Mucosa of descending colon (tissue), 3 donors: Measurements from ENCODE around the gene TPTE2. TPM values are rescaled to one million over a fixed set of nuclear protein-coding genes. Genes with fewer than 3 reads are reported as not detected.
"Not testable (repeated sequence)": the region's sequence is repeated elsewhere in the genome, so short reads cannot be mapped to it uniquely, and the experiment has no call there.

Experiments
- ATAC-seq: fragments of 200-7000 bp; cut with Tn5 transposase; one replicate; pipeline ENCODE4 v1.9.1; 2020; ENCODE audit warnings: mild to moderate bottlenecking, moderate library complexity
- DNase-seq, 3 donors: peaks; one replicate each; pipeline ENCODE4 v3.0.0-alpha.2; 2020
- H3K36me3 ChIP-seq: fragments of 200-600 bp; one replicate; pipeline ENCODE4 v1.8.0; 2021; ENCODE audit warnings: low read depth, mild to moderate bottlenecking
- H3K4me1 ChIP-seq: fragments of 200-600 bp; one replicate; pipeline ENCODE4 v1.8.0; 2021; ENCODE audit warnings: low read depth, mild to moderate bottlenecking
- H3K4me3 ChIP-seq: fragments of 200-600 bp; one replicate; pipeline ENCODE4 v1.8.0; 2021; ENCODE audit warnings: mild to moderate bottlenecking
- H3K9me3 ChIP-seq: fragments of 200-600 bp; one replicate; pipeline ENCODE4 v1.8.0; 2021; ENCODE audit warnings: mild to moderate bottlenecking
- CTCF ChIP-seq: fragments of 200-600 bp; IDR thresholded peaks from one replicate; pipeline ENCODE4 v1.8.0; 2022; ENCODE audit warnings: antibody characterized with exemption, mild to moderate bottlenecking
- intact Hi-C, 2 donors: fragments of 100-400 bp; cut with DNase I in 1 of 2; cut with micrococcal nuclease in 1 of 2; formaldehyde crosslinking; loops; one replicate each; pipeline versions ENCODE4 v1.11.0 to v1.11.1; 2022; cut with DNase I, micrococcal nuclease
- total RNA-seq, 3 donors: library from RNA; stranded (reverse); fragmentation: NEBNext Ultra II Directional in 2 of 3; extraction: Animal tissue kit (Norgen Biotek cat#: 25700) in 2 of 3; gene quantifications; one replicate each; pipeline versions ENCODE4 v1.2.1 to v1.2.4, GENCODE V29; 2021 to 2023
- donor health status: DM: no; HTN: no; CAD: no; lungs with moderate emphysema.
- donor health status: DM: no; HTN: no; CAD: no.
- donor health status: DM: no; HTN: yes; CAD: no.

TPTE2 gene
- total RNA-seq, 3 donors from 2014 or later = not detected

GRCh38 chr13:19561585-19561984 is 253 bp upstream of the TPTE2 start:
- Histone ChIP-seq H3K4me1 (no peaks in the 10 kb centered on the region), H3K4me3 (no peak overlapping the region), H3K9me3 (no peaks in the 10 kb centered on the region), H3K36me3 (no peaks in the 10 kb centered on the region)
- intact Hi-C loops = no loop called here
- DNase-seq (no peak), ATAC-seq (no peak)
- TF ChIP-seq CTCF = no peak

DNA sequence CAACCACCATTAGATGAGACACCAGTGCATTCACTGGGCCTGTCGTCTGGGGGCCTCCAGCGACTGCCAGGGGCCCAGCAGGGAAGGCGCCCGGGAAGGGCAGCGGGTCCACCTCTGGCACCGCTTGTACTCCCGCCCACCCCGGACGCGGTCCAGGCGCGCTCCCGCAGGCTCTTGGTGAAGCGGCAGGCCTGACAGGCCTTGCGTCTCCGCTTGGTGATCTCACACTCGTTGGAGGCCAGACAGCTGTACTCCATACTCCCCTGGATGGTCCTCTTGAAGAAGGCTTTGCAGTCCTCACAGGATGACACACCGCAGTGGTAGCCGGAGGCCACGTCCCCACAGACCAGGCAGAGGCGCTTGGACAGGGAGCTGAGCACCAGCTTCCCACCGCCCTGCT is 660 bp downstream of the TPTE2 start:
- H3K4me3 ChIP-seq, DNase-seq, H3K4me1 ChIP-seq, ATAC-seq, H3K36me3 ChIP-seq, intact Hi-C loops, H3K9me3 ChIP-seq: not testable (repeated sequence)

DNA sequence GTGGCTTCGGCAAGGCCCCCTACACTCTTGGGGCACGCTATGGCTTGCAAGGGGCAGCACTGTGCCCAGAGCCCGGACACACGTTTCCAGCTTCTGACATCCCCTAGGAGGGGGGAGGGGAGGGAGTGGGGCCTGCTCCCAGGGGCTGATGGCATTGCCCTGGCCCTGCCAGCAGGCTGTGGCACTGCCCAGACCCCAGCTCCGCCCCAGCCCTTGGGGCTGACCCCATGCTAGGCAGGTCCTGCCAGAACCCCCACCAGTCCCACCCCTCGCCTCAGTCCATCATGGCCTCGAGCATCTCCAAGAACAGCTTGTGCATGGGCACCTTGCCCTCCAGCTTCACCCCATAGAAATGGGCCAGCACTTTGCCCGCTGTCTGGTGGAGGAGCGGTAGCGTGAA is 1.6 kb downstream of the TPTE2 start:
- H3K36me3 ChIP-seq, DNase-seq, H3K9me3 ChIP-seq, ATAC-seq, intact Hi-C loops, H3K4me3 ChIP-seq, H3K4me1 ChIP-seq: not testable (repeated sequence)

DNA sequence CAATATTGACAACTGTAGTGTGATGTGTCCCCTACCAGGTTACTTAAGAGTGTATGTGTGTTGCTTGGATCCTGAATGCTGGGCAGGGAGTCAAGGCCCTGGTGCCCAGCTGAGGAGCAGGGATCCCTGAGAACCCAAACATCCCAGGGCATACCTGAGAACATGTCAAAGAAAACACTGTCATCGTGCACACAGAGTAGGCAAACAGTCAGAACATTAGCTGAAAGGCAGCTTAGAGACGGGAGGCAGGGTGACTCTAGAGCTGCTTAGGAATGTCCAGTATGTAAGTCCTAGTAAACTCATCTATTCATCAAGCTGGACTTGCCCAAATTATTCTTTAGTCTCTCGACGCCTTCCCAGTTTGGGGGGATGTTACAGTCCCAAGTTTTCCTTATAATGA is 4.0 kb downstream of the TPTE2 start:
- intact Hi-C loops, H3K9me3 ChIP-seq, DNase-seq, H3K4me3 ChIP-seq, H3K36me3 ChIP-seq, H3K4me1 ChIP-seq, ATAC-seq: not testable (repeated sequence)

DNA sequence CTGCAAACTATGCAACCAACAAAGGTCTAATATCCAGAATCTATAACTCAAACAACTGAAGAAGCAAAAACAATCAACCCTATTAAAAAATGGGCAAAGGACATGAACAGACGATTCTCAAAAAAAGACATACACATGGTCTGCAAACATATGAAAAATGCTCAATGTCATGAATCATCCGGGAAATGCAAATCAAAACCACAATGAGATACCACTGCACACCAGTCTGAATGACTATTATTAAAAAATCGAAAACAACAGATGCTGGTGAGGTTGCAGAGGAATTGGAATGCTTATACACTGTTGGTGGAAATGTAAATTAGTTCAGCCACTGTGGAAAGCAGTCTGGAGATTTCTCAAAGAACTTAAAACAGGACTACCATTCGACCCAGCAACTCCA is 12.1 kb downstream of the TPTE2 start:
- H3K4me1 ChIP-seq, intact Hi-C loops, ATAC-seq: not testable (repeated sequence)

DNA sequence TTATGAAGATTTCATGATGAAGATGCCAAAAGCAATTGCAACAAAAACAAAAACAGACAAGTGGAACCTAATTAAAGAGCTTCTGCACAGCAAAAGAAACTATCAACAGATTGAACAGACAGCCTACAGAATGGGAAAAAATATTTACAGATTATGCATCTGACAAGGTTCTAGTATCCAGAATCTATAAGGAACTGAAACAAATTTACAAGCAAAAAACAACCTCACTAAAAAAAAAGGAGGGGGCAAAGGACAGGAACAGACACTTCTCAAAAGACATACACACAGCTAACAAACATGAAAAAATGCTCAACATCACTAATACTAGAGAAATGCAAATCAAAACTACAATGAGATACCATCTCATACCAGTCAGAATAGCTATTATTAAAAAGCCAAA is 35.7 kb downstream of the TPTE2 start:
- not testable (repeated sequence) for H3K9me3 ChIP-seq

More for the DNA sequence above, 12.1 kb downstream of the TPTE2 start:
- not testable (repeated sequence) for H3K9me3 ChIP-seq, DNase-seq, H3K36me3 ChIP-seq, H3K4me3 ChIP-seq

DNA sequence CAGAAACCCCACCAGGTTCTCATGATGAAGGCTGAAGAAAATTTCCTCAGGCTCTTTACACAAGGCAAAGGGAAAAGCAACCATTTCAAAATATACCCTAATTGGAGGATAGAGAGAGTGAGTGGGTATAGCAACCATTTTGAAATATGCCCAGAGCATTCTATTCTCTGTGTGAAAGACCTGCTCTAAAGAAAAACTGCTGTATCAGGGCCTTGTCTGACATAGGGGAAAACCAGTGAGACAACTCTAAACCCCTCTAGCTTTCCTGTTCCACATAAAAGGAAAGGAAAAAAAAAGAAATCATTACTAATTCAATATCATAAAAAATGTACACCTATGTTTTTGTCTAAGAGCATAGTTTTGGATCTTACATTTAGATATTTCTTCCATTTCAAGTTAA is 42.3 kb downstream of the TPTE2 start:
- ATAC-seq = no peak
- TF ChIP-seq CTCF = no peak
- H3K4me1 ChIP-seq = no peaks in the 10 kb centered on the region
- no peaks in the 10 kb centered on the region for H3K9me3 ChIP-seq
- H3K4me3 ChIP-seq = no peak overlapping the region
- no peak for DNase-seq
- intact Hi-C loops = no loop called here
- no peaks in the 10 kb centered on the region for H3K36me3 ChIP-seq

More for the DNA sequence above, 35.7 kb downstream of the TPTE2 start:
- DNase-seq, intact Hi-C loops, H3K4me3 ChIP-seq, H3K4me1 ChIP-seq, H3K36me3 ChIP-seq, ATAC-seq: not testable (repeated sequence)

GRCh38 chr13:19507623-19508022 is 53.7 kb downstream of the TPTE2 start:
- intact Hi-C loops, H3K4me1 ChIP-seq, DNase-seq, H3K4me3 ChIP-seq, H3K9me3 ChIP-seq, H3K36me3 ChIP-seq: not testable (repeated sequence)
- ATAC-seq = peak; percentile 13

DNA sequence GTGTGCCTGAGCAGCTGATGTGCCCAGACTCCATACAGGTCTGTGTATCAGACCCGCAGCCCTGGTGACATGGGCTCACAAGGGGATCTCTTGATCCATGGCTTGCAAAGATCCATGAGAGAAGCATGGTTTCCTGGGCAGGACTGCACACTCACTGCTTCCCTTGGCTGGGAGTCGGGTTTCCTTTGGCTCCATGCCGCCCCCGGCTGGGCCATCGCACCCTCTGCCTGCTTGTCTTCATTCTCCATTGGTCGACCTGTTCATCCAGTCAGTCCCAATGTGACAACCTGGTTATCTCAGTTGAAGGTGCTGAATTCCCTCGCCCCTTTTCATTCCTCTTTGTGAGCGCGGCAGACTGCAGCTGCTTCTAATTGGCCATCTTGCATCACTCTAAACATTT is 101.2 kb downstream of the TPTE2 start:
- H3K4me1 ChIP-seq = not testable (repeated sequence)

DNA sequence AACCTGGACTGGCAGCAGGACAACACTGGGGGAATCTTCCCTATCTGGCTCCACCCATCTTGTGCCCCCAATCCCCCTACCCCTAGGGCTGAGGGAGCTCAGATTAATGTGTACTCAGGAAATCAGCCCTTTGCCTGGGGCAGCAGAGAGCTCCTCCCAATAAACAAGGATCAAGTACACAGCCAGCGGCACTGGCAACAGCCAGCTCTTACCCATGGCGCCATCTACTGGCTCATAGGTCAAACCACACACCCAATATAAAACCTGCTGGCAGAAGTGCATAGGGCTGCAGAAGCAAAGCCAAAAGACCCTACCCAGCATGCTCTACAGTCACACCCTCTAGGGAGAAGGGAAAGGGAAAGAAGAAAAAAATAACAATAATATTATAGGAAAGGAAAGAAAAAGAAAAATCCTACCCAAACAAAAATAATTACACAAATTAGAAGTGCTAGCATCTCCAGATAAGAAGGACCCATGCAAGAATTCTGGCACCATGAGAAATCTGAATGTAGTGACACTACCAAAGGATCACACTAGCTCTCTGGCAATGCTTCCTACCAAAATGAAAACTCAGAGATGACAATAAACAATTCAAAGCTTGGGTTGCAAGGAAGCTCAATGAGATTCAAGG is 122.2 kb downstream of the TPTE2 start:
- H3K4me1 ChIP-seq, intact Hi-C loops, H3K9me3 ChIP-seq, H3K36me3 ChIP-seq, ATAC-seq, H3K4me3 ChIP-seq: not testable (repeated sequence)
- DNase-seq = peak in 2 of 3 donors; percentile 10 to 20

More for the DNA sequence above, 101.2 kb downstream of the TPTE2 start:
- intact Hi-C loops, ATAC-seq, H3K4me3 ChIP-seq, H3K36me3 ChIP-seq, DNase-seq: not testable (repeated sequence)
- H3K9me3 ChIP-seq = peaks cover 21% of the 10 kb centered on the region

DNA sequence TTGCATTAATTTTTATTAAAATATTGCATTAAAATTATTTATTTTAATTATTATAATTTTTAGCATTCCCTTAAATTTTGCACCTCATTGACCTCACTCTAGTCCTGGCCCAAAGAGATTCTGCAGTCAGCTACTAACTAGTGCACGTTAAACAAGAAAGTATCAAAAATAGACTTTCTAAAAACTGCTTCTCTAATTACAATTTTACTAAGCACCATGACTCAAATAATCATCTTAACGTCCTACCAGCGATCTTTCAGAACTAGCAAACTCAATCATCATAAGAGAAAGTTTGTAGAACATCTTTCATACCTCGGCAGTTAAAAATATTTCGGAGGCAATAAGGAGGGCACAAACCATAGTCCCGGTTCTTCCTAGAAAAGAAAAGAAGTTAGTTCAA is 123.6 kb downstream of the TPTE2 start:
- DNase-seq, H3K36me3 ChIP-seq, H3K9me3 ChIP-seq, intact Hi-C loops, ATAC-seq, H3K4me3 ChIP-seq, H3K4me1 ChIP-seq: not testable (repeated sequence)

DNA sequence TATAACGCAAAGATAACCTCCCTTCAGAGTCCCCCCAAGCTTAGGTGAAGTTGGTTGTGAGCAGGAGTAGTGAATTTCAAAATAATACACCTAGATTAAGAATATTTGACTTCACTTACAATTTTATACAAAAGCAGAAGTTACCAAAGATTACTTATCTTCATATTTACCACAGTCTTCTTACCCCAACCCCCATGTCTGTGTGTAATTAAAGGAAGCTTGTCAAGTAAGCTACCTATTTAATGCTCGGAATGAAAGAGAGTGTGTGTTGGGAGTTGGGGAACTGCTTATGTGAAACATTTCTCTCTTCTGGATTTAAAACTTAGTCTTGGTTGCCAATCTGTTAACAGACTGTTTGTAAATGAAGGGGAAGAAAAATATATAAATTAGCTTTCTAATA is 139.1 kb downstream of the TPTE2 start:
- H3K36me3 ChIP-seq, H3K9me3 ChIP-seq, ATAC-seq, intact Hi-C loops, H3K4me3 ChIP-seq, DNase-seq, H3K4me1 ChIP-seq: not testable (repeated sequence)

GRCh38 chr13:19412494-19412893 is 148.8 kb downstream of the TPTE2 start:
- H3K36me3 ChIP-seq, DNase-seq, intact Hi-C loops, H3K4me3 ChIP-seq, H3K4me1 ChIP-seq, ATAC-seq: not testable (repeated sequence)
- peaks cover 23% of the 10 kb centered on the region for H3K9me3 ChIP-seq
